Renal cortical epithelial cell (primary cell): ENCODE results near the gene PARD3. TPM values are rescaled to one million over a fixed set of nuclear protein-coding genes. Genes with fewer than 3 reads are reported as not detected.

Experiments
- DNase-seq: peaks from one replicate; pipeline ENCODE4 v3.0.0-alpha.2; 2011; ENCODE audit warnings: low read depth
- total RNA-seq: library from RNA; depleted of rRNA; stranded (reverse); fragments of >200 nt; gene quantifications from 2 replicates; pipeline ENCODE4 v1.2.3, GENCODE V29; 2014

PARD3 gene
- total RNA-seq, 1 donor from 2014 or later = 154 TPM

DNA sequence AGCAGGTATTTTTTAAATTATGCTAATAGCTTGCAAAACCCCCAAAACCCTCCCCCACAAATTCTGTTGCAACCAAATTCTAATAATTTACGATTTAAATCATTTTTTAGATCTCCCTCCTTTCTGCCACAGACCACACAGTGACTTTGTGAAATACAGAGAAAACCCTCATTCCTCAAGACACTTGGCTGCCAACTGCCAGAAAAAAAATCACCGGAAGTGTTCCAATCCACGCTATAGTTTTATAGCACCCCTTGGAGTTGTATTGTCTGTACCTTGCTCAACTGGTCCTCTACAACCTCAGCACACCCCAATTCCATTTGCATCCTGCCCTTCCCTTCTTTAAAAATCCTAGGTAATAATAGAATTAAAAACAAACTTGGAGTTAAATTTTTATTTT lies 560.1 kb downstream of the PARD3 start:
- no peak for DNase-seq

DNA sequence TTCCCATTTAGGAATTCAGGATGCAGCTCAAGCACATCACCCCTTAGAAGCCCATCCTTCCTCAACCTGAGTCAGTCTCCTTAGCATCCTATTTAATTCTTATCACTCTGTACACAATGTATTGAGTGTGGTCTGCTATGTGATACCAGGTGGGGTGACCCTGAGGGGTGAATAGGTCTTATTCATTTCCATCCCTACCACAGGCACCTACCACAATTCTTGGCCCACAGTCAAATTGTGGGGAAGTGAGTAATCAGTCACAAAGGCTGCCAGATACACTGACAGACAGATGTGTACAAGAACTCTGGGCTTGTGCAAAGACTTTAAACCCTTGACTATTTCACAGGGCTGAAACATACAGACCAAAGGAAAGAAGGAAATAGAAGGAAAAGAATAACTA lies 560.5 kb downstream of the PARD3 start:
- DNase-seq = peak; percentile 87

DNA sequence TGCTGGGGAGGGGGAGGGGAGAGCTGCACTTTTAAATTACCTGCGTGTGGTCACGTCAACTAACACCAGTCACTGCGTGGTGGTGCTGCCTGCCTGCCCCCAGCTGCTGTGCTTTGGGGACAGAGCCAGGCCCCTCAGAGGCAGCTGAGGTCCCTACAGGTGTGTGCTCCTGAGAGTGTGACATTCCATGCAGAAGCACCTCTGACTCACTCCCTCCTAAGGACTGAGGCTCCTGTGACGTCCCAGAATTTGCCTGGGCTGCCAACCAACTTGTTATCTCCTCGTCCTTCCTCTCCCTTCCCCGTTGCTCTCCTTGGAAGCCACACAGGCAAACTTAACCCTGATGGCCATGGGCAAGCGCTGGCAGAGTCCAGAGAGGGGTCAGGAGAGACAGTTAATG lies 563.0 kb downstream of the PARD3 start:
- no peak for DNase-seq

DNA sequence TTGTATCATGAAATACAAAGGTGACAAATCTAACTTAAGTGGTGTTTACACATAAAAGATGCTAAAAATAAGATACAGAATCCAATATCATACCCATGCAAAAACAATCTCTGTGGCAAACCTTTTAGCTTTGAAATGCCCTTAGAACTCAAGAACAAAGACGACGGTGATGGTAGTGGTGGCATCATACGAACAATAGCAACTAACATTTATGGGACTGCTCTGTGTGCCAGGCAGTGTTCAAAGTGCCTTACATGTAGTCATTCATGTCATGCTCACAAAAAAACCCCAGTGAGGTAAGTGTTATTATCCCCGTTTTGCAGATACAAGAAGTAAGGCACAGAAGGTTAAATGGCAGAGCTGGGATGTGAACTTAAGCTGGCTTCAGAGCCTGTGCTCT lies 563.9 kb downstream of the PARD3 start:
- DNase-seq = no peak

DNA sequence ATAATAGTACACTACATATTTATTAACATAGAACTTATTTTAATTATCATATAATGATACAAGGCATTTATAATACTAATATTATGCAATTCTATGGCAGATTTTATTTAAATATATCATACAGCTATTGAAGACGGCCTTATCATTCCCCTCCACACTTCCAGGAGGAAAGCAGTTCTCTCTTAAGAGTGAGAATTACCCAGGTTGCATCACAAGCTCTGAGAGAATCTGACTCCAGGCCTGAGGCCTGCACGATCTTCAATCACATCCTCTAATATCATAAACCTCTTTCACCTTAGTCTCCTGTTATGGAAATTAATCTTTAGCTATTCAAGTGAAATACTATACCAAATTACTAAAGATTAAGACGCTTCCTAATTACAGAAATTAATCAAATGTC lies 564.4 kb downstream of the PARD3 start:
- DNase-seq = no peak

DNA sequence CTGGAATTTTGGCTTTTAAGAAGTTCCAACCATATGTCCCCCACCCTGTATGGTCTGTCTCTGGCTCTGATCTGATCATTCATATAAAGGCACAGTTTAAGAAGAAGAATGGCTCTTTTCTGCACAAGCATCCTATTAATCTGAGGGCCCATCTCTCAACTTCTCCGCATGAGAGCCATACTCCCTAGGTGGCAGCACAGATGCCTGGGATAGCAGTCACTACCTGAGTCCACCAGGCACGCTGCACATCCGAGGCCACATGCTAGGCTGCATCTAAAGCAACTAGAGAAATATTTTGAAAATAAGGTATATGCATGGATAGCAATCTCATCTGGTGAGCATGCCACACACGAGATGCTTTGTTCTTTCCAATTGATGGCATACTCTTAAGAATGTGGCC lies 565.5 kb downstream of the PARD3 start:
- DNase-seq = no peak

DNA sequence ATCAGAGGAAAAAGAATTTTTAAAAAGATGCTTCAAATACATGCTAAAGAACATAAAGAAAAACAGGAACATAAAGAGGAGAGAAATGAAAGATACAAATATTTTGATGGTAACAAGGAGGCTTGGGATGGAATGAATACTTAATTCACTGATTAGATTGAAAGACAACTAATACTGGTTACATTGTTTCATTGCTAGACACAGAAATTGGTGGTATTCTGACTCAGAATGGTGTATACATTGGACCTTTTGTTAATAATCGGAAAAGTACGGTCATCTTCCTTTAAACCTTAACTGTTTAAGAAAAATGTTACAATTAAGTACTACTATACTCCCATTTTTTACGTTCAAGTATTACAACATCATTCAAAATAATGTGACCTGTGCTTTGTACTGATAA lies 567.5 kb downstream of the PARD3 start:
- no peak for DNase-seq

DNA sequence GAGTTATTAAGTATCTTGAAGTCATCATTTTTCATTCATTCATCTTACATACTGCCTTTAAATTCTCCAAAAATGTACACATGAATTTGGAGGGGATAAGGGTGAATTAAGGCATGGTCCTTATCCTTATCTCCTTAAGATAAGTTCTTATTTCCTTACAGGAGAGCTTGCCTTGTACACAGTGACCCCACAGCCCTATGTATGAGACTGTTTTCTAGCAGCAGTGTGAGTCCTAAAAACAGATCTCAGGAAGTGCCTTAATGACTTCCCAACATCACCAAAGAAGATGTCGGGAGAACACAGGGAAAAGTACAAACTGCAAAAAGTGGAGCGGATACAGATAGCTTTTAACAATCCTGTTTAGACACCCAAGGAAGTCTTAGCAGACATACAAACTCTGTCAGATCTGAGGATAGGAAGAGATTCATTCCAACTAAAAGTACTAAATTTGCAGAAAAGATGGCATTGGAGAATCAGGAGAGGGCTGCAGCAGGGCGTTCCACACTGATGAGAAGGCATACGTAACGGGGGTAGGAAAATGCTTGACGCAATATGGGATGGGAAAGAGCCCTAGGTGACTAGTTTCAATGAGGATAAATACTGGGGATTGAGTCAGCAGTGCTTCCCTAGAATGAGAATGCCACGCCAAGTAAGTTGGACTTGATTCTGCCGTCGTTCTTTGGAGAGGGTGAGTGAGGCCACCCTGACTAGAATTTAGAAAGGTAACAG lies 570.2 kb downstream of the PARD3 start:
- no peak for DNase-seq

DNA sequence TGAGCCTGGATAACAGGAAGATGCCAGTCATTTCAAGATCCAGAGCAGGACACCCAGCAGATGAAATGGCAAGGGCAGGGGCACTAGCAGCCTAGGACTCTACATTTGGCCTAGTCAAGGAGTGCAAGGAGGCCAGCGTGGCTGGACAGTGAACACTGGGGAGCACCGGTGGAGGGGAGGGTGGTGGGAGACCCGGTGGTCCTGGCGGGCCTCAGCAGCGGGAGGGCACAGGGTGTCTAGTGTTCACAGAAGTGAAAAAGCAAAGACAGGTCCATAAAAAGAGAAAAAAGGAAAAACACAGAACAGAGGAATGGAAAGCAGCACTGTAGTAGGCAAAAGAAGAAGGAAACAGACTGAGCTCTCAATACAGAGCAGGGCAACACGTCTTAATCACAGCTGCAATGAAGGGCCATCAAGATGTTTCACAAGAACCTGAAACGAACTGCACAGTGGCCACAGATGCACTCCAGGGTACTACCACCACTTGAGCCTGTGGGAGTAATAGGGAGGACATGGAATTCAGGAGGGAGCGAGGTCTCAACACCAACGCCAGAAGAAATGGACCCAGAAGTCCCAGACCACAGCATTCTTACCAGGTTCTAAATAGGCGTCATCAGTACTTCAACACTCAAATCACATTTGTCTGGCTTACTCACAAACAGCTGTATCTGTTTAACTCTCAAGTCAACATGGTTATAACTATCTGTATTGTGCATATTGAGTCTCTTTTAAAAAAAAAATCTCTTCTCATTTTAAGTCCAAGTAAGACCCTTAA lies 573.7 kb downstream of the PARD3 start:
- no peak for DNase-seq

DNA sequence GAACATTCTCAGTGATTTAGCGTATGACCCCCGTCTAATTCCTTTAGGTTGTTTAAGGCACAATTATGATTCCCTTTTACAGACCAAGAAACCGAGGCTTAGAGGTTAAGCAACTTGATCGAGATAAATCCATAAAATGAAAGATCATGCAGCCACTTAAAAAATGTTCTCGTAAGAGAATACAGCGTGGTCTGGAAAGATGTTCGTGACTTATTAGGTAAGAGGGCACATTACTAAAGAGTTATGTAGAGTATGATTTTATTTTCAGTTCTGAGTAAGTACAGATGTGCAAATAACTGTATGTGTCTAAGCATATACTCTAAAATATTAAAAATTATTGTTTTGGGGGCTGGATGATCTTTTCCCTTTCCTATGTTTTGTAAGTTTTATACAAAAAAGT lies 575.1 kb downstream of the PARD3 start:
- no peak for DNase-seq

DNA sequence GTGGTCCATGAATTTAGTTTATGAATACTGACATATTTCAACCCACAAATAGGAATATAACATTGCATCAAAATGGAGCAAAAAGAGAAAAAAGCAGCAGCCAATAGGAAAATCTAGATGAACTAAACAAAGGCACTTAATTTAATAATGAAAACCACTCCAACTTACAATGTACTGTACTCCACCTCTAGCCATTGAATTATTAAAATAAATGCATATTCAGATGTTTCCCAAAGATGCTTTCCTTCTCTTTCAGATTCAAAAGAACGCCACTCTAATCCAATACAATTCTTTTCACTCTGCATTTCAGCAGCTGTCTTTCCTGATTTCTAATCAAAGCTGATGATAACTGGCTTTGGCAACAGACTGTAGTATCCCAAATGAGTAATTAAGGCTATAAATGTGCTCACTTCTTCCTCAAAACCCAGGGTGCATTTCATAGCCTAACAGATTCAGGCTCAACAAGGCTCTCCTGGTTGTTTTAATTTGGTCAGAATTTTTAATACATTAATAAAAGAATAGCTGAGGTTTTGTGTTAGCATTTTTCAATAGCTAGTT lies 577.1 kb downstream of the PARD3 start:
- no peak for DNase-seq

DNA sequence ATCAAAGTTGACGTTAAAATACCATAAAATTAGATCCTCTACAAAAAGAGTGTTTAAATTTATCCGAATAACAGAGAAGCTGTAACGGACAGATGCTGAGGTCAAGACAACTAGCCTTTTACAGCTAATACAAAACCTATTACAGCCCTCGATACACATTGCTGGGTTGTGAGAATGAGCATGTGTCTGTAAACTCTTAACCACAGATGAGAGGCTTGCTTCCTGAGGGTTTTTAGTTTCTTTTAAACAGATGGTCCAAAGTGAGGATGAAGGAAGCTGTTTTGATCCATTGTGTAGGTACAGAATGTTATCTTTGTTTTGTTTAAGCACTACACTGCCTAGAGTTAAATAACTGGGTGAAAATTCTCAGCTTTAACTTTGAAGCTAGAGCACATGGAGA lies 578.2 kb downstream of the PARD3 start:
- peak; percentile 33 for DNase-seq

DNA sequence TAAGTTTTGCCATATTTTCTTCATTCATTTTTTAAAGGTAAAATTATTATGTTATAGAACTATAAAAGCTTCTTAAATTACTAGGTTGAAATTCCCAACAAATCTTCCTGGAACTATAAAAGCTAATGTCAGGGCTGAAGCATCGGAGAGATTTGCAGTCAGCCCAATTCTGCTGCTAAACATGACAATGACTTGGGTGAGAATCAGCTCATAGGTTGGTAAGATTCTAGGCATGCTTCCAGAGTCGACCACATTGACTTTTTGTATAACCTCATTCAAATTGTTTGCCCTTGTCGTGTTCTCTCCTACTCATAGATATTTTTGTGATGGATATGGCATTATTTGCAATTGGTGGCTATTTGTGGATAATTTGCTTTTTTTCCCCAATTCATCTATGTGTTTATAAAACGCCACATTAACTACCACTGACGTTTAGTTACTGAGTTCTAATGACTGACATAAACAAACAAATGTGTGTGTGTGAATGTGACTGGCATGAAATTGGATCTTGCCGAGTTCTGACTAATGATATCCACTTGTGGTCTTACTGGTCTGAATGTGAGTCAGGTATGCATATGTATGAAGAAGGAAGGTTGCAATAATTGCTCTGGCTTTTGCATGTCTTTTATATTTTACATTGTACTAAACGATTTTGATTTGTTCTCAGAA lies 579.8 kb downstream of the PARD3 start:
- peak; percentile 91 for DNase-seq

DNA sequence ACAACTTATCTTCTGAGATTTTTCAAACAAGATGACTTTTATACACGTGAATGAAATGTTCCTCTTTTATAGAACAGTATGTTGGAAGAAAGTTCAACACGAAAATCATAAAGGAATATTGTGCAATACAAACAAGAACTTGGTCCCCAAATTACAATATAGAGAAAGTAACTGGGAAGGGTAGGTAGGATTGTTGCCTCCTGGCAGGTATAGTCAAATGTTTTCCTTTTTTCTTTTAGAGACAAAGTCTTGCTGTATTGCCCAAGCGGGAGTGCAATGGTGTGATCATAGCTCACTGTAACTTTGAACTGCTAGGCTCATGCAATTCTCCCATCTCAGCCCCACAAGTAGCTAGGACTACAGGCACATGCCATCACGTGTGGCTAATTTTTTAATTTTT lies 582.6 kb downstream of the PARD3 start:
- no peak for DNase-seq

DNA sequence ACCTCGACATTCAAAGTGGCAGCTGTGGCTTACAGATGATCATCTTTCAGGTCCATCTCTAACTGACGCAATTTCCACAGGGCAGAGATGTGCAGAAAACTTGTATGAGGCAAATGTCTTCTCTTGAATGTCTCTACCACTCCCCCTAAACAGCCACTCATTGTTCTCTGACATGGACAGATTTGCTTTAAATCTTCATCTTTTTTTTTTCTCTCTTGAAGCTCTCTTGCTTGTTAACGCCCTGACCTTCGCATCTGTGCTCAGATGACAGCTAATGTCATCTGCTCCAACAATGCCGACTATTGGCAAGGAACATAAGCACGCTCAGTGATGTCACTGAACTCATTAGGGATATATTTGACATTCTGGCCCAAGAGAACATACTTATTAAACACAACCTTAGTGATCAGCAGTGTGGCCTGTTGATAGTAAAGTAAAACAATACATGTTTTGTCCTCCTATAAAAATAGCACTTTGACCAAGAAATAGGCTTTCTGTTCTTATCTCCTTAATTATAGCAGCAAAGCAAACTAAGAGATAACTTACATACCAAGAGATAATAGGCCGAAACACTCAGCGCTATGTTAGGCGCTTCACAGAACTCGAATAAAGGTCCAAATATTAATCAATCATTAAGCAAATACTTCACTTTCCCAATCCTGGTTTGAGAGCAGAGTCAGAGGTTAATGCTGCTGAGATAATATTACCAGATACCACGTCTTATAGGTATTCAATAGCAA lies 583.5 kb downstream of the PARD3 start:
- no peak for DNase-seq

DNA sequence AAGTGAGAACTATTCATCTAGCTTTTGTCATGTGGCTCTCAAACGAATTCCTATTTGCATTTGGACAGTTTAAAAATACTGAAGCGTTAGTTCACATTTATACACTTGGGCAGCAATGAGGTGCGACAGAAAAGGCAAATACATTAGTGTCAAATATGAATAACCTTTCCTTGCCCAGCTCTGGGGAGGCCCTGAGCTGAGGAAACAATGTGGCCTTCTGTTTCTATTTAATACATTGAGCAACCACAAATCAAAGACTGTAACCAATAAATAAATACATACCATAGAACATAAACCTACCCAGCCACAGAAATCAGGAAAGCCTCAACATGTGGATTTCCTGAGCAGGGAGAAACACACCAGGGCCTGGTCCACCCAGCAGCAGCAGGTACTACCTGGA lies 585.2 kb downstream of the PARD3 start:
- no peak for DNase-seq

DNA sequence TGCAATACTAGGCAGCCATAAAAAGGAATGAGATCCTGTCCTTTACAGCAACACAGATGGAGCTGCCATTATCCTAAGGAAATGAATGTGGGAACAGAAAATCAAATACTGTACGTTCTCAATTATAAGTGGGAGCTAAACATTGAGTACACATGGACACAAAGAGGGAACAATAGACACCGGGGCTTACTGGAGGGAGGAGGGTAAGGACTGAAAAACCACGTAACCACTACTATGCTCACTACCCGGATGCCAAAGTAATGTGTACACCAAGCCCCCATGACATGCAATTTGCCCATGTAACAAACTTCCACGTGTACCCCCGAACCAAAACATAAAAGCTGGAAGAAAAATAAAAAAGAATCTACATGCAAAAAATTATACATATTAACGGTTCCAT lies 587.0 kb downstream of the PARD3 start:
- no peak for DNase-seq

DNA sequence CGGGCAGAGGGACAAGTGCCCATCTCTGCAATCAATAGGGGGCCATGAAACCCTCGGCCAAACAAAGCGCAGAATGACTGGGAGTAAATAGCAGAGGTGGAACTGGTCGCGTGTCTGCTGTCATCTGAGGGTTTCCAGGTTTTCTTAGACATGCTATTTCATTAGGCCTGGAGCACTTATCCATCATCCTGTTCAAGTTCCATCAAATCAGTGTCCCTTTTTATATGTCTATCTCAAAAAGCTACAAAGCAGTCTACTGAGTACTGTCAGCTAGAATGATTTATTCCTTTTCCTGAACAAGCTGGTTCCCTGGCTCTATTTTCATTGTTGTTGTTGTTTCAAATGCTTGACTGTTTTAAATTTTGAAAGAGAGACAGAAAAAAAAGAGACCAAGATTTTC lies 590.5 kb downstream of the PARD3 start:
- peak; percentile 11 for DNase-seq

DNA sequence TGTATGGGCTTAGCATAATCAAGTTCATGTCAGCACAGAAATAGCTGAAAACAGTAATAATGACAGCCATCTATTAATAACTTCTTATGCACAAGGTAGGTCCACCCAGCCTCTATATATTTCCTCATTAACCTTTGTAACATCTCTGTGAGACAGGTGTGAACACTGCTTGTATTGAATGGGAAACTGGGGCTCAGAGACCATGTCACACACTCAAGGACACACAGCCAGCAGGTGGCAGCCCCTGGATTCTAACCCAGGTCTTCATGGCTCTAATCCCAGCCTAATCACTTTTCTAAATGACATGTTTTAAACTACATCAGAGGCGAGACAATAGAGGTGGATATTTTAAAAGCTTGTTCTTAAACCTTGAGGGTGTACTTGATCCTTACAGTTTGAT lies 591.4 kb downstream of the PARD3 start:
- DNase-seq = no peak

DNA sequence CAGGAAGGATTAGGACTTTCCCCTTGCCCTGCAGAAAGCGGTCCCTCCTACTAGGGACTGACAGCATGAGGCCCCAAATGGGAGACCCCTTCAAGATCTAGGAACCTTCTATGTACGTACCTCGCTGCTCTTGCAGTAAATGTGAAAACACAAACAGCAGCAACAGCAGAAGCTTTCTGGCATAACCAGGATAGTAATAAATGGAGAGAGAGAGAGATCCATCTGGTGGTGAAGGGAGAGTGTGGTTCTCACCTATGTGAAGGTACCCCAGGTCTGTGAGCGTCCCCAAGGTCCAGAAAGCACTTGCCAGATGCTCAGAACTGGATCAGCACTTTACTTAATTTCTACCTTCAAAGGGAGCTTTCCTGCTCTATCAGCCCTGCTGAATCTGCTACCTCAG lies 592.7 kb downstream of the PARD3 start:
- DNase-seq = no peak

DNA sequence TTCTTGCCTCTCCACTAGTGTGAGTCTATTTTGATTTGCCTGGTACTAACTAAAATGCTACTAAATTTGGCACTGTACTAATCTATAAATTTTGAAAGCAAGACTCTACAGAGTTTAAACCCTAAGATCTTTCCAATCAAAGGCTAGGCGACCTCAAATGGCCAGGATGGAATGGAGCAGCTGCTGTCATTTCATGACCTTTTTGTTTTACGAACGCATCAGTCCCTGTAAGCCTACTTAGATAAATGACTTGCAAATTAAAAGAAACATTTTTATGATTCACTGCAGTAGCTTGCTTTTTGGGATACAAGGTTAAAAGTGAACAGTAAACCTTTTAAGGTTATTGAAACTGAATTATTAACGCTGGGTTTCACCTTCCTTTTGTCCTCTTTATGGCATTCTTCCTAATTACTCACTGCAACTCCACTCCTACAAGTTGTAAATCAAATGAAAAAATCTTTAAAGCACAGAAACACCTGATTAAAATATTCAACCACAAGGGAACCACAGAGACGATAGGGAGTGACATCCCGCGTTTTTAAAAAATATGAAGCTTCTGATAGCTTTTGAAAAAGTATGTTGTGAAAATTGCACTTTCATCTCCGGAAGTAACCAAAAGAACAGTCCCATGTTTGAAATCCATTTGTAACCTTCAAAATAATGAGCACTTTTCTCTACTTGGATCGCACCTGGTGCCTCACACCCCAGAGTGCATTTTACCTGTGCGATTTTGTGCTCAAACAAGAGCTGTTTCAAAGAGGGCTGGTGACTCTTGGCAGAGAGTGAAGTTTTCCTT lies 595.1 kb downstream of the PARD3 start:
- DNase-seq = no peak
